ENCODE measurements around the gene RASGEF1C.
A peak's percentile ranks its signal among the peaks of the same experiment; 100 is the strongest.
"Not testable (repeated sequence)": the region's sequence is repeated elsewhere in the genome, so short reads cannot be mapped to it uniquely, and the experiment has no call there.

Gene RASGEF1C

DNA sequence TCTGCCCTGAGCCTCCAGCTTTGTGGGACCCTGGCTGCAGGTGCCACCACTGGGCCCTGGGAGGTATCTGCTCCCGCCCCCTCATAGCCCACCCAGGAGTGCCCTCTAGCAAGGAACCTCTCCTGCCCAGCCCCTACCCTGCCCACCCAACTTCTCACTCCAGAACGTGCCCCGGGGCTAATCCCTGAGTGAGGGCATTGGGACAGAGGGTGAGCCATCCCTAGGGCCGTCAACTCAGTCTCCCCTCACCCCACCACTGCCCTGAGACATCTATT lies 2.7 kb upstream of the RASGEF1C start:
- no peak overlapping the region for H3K9ac ChIP-seq (ENCODE audit: insufficient read length, low read depth)
- no peaks in the 10 kb centered on the region for H3K36me3 ChIP-seq (ENCODE audit: insufficient read depth, insufficient read length, low read length)
- no peak for TF ChIP-seq ZNF274 (IDR thresholded peaks at IDR 0.05; ENCODE audit: low read depth, low read length)
- no peak for TF ChIP-seq SUZ12 (IDR thresholded peaks at IDR 0.05; ENCODE audit: extremely low read depth, insufficient read depth, insufficient read length)
- TF ChIP-seq YY1 (IDR thresholded peaks at IDR 0.05; ENCODE audit: insufficient read depth, insufficient read length), result no peak

DNA sequence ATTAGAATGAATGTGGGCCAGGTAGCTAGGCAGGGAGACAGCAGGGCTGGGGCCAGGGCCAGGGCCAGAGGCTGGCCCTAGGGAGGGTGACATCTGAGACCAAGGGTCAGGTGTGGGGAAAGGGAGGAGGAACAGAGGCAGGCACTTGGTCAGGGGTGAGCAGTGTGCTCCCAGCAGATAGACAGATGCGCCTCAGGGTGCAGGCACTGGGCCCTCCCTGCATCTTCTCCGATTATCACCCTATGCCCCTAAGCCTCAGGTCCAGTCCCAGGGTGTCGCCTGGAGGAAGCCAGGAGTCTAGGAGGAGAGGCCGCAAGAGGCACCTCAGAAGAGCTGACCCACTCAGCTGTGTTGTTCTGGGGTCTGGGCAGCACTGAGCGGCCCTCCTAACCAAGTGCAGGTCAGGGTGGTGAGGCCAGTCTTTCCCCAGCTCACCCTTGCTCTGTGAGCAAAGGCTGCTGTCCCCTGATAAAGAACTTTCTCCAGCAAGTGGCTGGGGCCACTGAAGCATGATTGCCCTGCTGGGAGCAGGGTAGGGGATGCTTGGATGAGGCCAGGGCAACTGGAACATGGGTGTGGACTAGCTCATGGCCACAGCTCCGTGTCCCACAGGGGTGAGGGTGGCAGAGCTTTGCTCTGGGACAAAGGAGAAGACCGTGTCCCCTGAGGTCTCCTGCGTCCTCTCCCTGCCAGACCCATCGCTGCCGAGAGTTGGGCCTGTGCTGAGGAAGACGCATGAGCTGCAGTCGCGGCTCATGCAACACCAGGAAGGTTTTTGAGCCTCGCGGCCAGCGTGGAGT lies 2.1 kb upstream of the RASGEF1C start:
- Histone ChIP-seq H3K4me3 (ENCODE audit: insufficient read length, low read depth) (no peak overlapping the region), H3K4me1 (ENCODE audit: insufficient read depth, insufficient read length) (peaks cover 7% of the 10 kb centered on the region), H3K9me3 (ENCODE audit: insufficient read depth, low read length) (no peaks in the 10 kb centered on the region), H3K9ac (ENCODE audit: insufficient read length, low read depth) (no peak overlapping the region), H3K27me3 (ENCODE audit: insufficient read depth, insufficient read length) (peaks cover 18% of the 10 kb centered on the region), H3K36me3 (ENCODE audit: insufficient read depth, insufficient read length, low read length) (no peaks in the 10 kb centered on the region)
- no peak for DNase-seq (ENCODE audit: low read depth, low spot score)
- TF ChIP-seq SUZ12 (IDR thresholded peaks at IDR 0.05; ENCODE audit: extremely low read depth, insufficient read depth, insufficient read length) (no peak), YY1 (IDR thresholded peaks at IDR 0.05; ENCODE audit: insufficient read depth, insufficient read length) (no peak), ZNF274 (IDR thresholded peaks at IDR 0.05; ENCODE audit: low read depth, low read length) (no peak)

More for the DNA sequence above, 2.7 kb upstream of the RASGEF1C start:
- peaks cover 7% of the 10 kb centered on the region for H3K4me1 ChIP-seq (ENCODE audit: insufficient read depth, insufficient read length)
- H3K9me3 ChIP-seq (ENCODE audit: insufficient read depth, low read length), result no peaks in the 10 kb centered on the region
- no peak overlapping the region for H3K4me3 ChIP-seq (ENCODE audit: insufficient read length, low read depth)
- peaks cover 18% of the 10 kb centered on the region for H3K27me3 ChIP-seq (ENCODE audit: insufficient read depth, insufficient read length)
- no peak for DNase-seq (ENCODE audit: low read depth, low spot score)

DNA sequence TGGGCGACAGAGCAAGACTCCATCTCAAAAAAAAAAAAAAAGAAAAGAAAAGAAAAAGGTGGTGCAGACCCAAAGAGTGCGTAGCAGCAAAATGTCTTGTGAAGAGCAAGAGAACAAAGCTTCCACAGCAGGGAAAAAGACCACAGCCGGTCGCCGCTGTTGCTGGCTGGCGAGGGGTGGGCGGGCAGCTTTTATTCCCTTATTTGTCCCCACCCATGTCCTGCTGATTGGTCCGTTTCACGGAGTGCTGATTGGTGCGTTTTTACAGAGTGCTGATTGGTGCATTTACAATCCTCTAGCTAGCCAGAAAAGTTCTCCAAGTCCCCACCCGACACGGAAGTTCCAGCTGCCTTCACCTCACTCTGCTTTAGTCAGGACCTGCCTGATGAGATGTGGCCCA lies 1.1 kb upstream of the RASGEF1C start:
- H3K4me3 ChIP-seq (ENCODE audit: insufficient read length, low read depth); H3K9me3 ChIP-seq (ENCODE audit: insufficient read depth, low read length); H3K36me3 ChIP-seq (ENCODE audit: insufficient read depth, insufficient read length, low read length); DNase-seq (ENCODE audit: low read depth, low spot score); H3K4me1 ChIP-seq (ENCODE audit: insufficient read depth, insufficient read length); H3K9ac ChIP-seq (ENCODE audit: insufficient read length, low read depth): not testable (repeated sequence)
- H3K27me3 ChIP-seq (ENCODE audit: insufficient read depth, insufficient read length), result peaks cover 18% of the 10 kb centered on the region

DNA sequence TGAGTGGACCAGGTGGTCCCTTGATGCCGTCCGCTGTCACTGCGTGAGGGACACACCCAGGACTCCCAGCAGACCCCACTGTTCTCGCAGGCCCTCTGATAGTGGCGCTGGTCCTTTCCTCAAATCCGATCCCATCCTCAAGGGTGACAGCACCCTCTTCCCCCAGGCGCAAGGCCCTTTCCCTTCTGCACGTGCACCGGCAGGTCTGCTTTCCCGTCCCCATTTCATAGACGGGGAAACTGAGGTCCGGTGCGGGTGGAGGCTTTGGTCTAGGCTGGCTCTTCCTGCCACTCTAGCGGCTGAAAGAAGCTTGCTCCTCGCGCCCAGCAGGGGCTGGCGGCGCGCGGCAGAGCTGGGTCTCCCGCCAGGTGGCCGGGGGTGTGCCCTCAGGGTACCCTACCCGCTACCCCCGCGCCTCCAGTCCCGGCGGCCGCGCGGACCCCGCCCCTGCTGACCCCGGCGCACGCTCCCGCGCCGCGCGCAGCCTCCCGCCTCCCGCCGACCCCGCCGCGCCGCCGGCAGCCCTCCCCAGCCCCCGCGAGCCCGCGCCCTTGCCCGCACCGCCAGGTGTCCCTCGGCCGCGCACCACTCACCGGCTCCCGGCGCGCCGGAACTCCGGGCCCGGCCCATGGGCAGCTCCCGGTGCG lies 453 bp downstream of the RASGEF1C start:
- Histone ChIP-seq H3K9me3 (ENCODE audit: insufficient read depth, low read length) (no peaks in the 10 kb centered on the region), H3K4me1 (ENCODE audit: insufficient read depth, insufficient read length) (peaks cover 7% of the 10 kb centered on the region), H3K4me3 (ENCODE audit: insufficient read length, low read depth) (peak overlapping the region; percentile 41), H3K9ac (ENCODE audit: insufficient read length, low read depth) (peak overlapping the region; percentile 51), H3K36me3 (ENCODE audit: insufficient read depth, insufficient read length, low read length) (no peaks in the 10 kb centered on the region), H3K27me3 (ENCODE audit: insufficient read depth, insufficient read length) (peaks cover 18% of the 10 kb centered on the region)
- no peak for DNase-seq (ENCODE audit: low read depth, low spot score)
- TF ChIP-seq ZNF274 (IDR thresholded peaks at IDR 0.05; ENCODE audit: low read depth, low read length) (no peak), SUZ12 (IDR thresholded peaks at IDR 0.05; ENCODE audit: extremely low read depth, insufficient read depth, insufficient read length) (no peak), YY1 (IDR thresholded peaks at IDR 0.05; ENCODE audit: insufficient read depth, insufficient read length) (no peak)

DNA sequence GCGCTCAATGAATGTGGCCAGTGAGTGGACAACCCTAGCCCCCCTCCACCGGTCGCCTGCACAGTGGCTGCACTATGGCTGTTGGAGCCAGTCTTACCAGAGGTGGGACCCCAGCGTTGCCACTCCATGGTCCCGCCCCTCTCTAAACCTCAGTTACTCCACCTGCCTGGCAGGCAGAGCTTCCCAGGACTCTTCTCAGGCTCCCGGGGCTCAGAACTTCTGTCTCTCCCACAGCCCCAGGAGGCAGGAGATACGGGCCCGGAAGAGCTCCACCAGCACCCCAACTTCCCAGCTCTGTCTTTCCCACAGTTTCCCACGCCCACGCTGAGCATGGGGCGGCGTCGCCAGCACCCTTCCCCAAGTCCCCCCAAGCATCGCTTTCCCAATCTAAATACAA lies 975 bp downstream of the RASGEF1C start:
- Histone ChIP-seq H3K4me1 (ENCODE audit: insufficient read depth, insufficient read length) (peaks cover 7% of the 10 kb centered on the region), H3K9me3 (ENCODE audit: insufficient read depth, low read length) (no peaks in the 10 kb centered on the region), H3K36me3 (ENCODE audit: insufficient read depth, insufficient read length, low read length) (no peaks in the 10 kb centered on the region), H3K27me3 (ENCODE audit: insufficient read depth, insufficient read length) (peaks cover 18% of the 10 kb centered on the region), H3K9ac (ENCODE audit: insufficient read length, low read depth) (no peak overlapping the region), H3K4me3 (ENCODE audit: insufficient read length, low read depth) (peak overlapping the region; percentile 41)
- no peak for TF ChIP-seq YY1 (IDR thresholded peaks at IDR 0.05; ENCODE audit: insufficient read depth, insufficient read length)
- TF ChIP-seq ZNF274 (IDR thresholded peaks at IDR 0.05; ENCODE audit: low read depth, low read length), result no peak
- TF ChIP-seq SUZ12 (IDR thresholded peaks at IDR 0.05; ENCODE audit: extremely low read depth, insufficient read depth, insufficient read length), result no peak
- DNase-seq (ENCODE audit: low read depth, low spot score), result no peak

DNA sequence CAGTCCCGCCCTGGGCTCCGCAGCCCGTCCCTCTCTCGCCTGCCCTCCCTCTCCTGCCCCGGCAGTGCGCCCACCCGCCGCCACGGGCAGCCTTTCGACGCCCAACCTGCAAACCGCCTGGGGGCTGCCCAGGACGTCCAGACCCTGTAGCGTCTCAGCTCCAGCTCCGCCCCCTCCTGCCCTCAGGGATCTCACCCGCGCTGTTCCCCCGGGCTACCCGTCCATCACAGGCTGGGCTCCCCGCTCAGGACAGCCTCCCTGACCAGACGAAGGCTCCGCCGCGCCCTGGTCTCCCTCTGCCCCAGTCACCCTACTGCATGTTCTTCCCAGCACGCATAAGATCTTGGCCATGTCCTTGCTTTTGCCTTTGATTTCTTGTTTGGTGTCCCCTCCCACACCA lies 1.4 kb downstream of the RASGEF1C start:
- TF ChIP-seq ZNF274 (IDR thresholded peaks at IDR 0.05; ENCODE audit: low read depth, low read length) (no peak), SUZ12 (IDR thresholded peaks at IDR 0.05; ENCODE audit: extremely low read depth, insufficient read depth, insufficient read length) (no peak), YY1 (IDR thresholded peaks at IDR 0.05; ENCODE audit: insufficient read depth, insufficient read length) (no peak)
- no peaks in the 10 kb centered on the region for H3K36me3 ChIP-seq (ENCODE audit: insufficient read depth, insufficient read length, low read length)
- no peak overlapping the region for H3K9ac ChIP-seq (ENCODE audit: insufficient read length, low read depth)
- peaks cover 18% of the 10 kb centered on the region for H3K27me3 ChIP-seq (ENCODE audit: insufficient read depth, insufficient read length)
- H3K4me1 ChIP-seq (ENCODE audit: insufficient read depth, insufficient read length), result peaks cover 7% of the 10 kb centered on the region
- no peaks in the 10 kb centered on the region for H3K9me3 ChIP-seq (ENCODE audit: insufficient read depth, low read length)
- H3K4me3 ChIP-seq (ENCODE audit: insufficient read length, low read depth), result no peak overlapping the region
- no peak for DNase-seq (ENCODE audit: low read depth, low spot score)

DNA sequence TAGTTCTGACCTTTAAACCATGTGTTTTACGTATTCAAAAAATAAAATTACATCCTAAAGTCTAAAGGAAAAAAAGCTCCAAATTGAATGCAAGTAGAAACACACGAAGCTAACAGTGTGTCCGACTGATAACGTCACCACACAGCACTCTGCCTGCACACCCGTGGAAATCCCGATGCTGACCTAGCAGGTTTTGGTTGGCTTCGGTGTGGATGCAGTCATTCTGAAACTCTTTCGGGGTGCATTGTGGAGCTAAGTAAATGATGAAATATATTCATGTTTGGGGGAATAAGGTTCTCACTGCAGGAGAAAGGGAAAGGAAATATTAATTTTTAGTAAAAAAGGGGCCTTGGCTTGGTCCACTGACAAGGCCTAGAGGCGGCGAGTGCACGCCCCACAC lies 2.0 kb downstream of the RASGEF1C start:
- Histone ChIP-seq H3K9me3 (ENCODE audit: insufficient read depth, low read length) (no peaks in the 10 kb centered on the region), H3K27me3 (ENCODE audit: insufficient read depth, insufficient read length) (peaks cover 18% of the 10 kb centered on the region), H3K9ac (ENCODE audit: insufficient read length, low read depth) (no peak overlapping the region), H3K36me3 (ENCODE audit: insufficient read depth, insufficient read length, low read length) (no peaks in the 10 kb centered on the region), H3K4me3 (ENCODE audit: insufficient read length, low read depth) (no peak overlapping the region), H3K4me1 (ENCODE audit: insufficient read depth, insufficient read length) (peaks cover 7% of the 10 kb centered on the region)
- TF ChIP-seq SUZ12 (IDR thresholded peaks at IDR 0.05; ENCODE audit: extremely low read depth, insufficient read depth, insufficient read length) (no peak), ZNF274 (IDR thresholded peaks at IDR 0.05; ENCODE audit: low read depth, low read length) (no peak), YY1 (IDR thresholded peaks at IDR 0.05; ENCODE audit: insufficient read depth, insufficient read length) (no peak)
- DNase-seq (ENCODE audit: low read depth, low spot score), result no peak

Measured in NT2/D1 (cell line).